Activated T-cell treated with anti-CD3 and anti-CD28 coated beads for 4 hours (primary cell): ENCODE results near the gene ZNF300.
"Not testable (repeated sequence)": the region's sequence is repeated elsewhere in the genome, so short reads cannot be mapped to it uniquely, and the experiment has no call there.

Experiments
- DNase-seq: peaks from one replicate; pipeline ENCODE4 v3.0.0-alpha.2; 2020

The ZNF300 gene

DNA sequence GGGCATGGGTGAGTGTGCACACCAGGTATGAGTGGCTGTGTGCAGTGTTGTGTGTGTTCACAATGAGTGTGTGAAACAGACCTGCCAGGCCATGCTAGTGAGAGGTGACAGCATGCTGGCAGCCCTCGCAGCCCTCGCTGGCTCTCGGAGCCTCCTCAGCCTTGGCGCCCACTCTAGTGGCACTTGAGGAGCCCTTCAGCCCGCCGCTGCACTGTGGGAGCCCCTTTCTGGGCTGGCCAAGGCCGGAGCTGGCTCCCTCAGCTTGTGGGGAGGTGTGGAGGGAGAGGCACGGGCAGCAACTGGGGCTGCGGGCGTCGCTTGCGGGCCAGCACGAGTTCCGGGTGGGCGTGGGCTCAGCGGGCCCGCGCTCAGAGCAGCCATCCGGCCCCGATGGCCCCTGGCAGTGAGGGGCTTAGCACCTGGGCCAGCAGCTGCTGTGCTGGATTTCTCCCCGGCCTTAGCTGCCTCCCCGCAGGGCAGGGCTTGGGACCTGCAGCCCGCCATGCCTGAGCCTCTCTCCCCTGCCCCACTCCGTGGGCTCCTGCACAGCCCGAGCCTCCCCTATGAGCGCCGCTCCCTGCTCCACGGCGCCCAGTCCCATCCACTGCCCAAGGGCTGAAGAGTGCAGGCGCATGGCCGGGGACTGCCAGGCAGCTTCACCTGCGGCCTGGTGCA, 59.5 kb downstream of the ZNF300 start:
- not testable (repeated sequence) for DNase-seq
